ENCODE results near the gene DECR2. TPM values are rescaled to one million over a fixed set of nuclear protein-coding genes. Genes with fewer than 3 reads are reported as not detected.

The DECR2 gene, protein sequence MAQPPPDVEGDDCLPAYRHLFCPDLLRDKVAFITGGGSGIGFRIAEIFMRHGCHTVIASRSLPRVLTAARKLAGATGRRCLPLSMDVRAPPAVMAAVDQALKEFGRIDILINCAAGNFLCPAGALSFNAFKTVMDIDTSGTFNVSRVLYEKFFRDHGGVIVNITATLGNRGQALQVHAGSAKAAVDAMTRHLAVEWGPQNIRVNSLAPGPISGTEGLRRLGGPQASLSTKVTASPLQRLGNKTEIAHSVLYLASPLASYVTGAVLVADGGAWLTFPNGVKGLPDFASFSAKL
- total RNA-seq, result 10 to 100 TPM; 12.0 to 12.7 TPM

DNA sequence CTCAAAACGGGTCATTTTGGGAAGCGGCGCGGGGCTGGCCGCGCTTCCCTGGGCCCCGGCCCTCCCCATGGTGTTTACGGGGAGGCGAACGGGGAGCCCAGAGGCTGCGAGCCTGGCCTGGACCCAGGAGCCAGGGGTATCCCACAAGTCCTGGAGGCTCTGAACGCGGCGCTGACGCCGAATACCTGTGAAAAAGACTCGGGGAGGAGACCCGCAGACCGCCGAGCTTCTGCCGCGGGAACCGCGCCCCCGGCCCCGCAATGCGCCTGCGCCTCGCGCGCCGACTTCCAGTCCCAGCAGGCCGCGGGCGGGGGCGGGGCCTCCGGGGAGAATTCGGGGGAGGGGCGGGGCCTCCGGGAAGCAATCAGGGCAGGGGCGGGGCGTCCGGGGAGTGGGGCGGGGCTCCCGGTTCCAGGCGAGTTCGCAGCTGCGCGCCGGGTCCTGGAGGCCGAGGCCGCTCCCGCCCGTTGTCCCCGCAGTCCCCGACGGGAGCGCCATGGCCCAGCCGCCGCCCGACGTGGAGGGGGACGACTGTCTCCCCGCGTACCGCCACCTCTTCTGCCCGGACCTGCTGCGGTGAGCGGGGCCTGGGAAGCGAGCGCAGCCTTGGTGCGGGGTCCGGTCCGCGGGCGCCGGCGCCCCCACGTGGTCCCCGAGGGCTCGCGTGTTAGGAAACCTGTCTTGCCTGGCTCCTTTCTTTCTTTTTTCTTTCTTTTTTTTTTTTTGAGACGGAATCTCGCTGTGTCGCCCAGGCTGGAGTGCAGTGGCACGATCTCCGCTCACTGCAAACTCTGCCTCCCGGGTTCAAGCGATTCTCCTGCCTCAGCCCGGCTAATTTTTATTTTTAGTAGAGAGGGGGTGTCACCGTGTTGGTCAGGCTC is at the start of gene DECR2:
TSS of gene DECR2 (plus strand) at position 418 of the 881 bp plus-strand sequence. CDS start at position 497, 79 bp downstream.
- Mint-ChIP-seq H3K9me3 (no peaks in the 10 kb centered on the region), H3K4me1 (peaks cover 5% of the 10 kb centered on the region), H3K27me3 (no peaks in the 10 kb centered on the region), H3K4me3 (peak within 1 kb of the TSS; percentile 75), H3K27ac (peak within 1 kb of the TSS; percentile 20), H3K36me3 (ENCODE audit: low read depth) (no peaks in the 10 kb centered on the region)
- peak; percentile 89 for ATAC-seq (replicated peaks)

DNA sequence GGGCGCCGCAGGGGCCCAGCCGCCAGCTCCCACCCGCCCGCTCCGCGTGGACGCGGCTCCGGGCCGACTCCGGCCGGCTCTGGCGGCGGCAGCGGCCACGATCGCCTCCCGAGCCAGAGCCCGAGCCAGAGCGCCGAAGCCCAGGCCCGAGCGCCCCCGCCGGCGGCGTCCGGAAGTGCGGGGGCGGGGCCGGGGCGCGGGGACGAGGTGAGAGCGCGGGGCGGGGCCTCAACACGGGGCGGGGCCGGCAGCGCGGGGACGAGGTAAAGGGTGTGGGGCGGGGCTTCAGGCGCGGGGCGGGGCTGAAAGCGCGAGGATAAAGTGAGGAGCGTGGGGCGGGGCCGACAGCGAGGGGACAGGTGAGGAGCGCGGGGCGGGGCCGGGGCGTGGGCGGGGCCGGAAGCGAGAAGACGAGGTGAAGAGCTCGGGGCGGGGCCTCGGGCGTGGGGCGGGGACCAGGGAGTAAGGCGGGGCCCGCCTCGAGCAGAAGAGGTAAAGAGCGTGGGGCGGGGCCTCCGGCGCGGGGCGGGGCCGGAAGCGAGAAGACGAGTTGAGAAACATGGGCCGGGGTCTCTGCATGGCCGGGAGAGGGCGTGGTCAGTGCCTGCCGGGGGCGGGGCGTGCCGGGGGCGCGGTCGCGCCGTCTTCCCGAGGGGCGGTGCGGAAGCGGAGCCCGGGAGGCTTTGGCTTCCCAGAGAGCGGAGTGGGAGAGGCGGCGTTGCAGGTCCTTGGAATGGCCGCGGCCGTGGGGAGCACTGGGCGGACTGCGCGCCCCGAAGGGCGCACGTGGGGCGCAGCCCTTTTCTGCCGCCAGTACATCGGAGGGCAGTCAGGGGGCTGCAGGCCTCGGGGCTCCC is 48.9 kb upstream of the DECR2 start, which contains the start of gene AXIN1:
TSS of gene AXIN1 (minus strand) at position 177 of the 857 bp plus-strand sequence. CDS start 5,698 bp downstream, outside the sequence.
- Mint-ChIP-seq H3K27me3 (no peaks in the 10 kb centered on the region), H3K9me3 (no peaks in the 10 kb centered on the region), H3K36me3 (ENCODE audit: low read depth) (peaks cover 14% of the 10 kb centered on the region), H3K27ac (no peak within 1 kb of the TSS), H3K4me1 (peaks cover 16% of the 10 kb centered on the region), H3K4me3 (peak within 1 kb of the TSS; percentile 74)
- ATAC-seq (replicated peaks), result peak; percentile 83

DNA sequence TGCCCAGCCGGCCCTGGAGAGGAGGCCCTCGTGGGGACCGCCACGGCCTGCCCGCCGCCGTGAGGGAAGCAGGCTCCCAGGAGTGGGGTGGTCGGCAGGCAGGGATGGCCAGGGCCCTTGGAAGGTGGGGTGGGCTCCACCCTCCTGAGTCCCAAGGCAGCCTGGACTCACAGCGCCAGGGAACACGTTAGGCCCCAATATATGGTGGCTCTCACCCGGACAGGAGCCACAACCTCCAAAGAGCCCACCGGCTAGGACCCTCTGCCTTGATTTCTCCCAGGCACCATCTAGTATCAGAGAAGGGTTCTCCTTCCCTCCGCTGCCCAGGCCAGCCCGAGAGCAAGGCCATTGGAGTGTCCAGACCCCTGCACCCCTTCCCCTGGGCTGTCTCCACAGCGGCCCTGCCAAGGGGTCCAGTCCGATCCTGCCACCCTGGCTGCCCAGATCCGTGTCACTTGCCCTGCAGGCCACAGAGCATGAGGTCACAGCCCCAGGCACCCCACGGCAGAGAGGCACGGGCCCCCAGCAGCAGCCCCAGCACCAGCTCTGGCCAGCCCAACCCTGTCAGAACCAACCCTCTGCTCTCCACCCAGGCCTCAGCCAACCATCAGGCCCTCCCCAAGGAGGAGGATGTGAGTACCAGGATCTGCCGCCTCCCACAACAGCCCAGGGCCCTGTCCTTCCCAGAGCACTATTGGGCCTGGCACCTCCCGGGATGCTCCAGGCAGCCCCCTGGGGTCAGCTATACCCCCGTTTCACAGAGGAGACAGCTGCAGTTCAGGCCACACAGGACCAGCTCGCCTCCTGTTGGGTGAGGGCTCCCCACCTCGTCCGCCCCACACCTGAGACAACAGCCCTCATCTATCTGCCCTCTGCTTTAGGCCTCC is 48.0 kb upstream of the DECR2 start:
- H3K27me3 Mint-ChIP-seq, result no peaks in the 10 kb centered on the region
- H3K9me3 Mint-ChIP-seq, result no peaks in the 10 kb centered on the region
- peak overlapping the region; percentile 74 for H3K4me3 Mint-ChIP-seq
- H3K36me3 Mint-ChIP-seq (ENCODE audit: low read depth), result peaks cover 14% of the 10 kb centered on the region
- ATAC-seq (replicated peaks), result no peak
- H3K4me1 Mint-ChIP-seq, result peaks cover 12% of the 10 kb centered on the region
- peak overlapping the region; percentile 38 for H3K27ac Mint-ChIP-seq

DNA sequence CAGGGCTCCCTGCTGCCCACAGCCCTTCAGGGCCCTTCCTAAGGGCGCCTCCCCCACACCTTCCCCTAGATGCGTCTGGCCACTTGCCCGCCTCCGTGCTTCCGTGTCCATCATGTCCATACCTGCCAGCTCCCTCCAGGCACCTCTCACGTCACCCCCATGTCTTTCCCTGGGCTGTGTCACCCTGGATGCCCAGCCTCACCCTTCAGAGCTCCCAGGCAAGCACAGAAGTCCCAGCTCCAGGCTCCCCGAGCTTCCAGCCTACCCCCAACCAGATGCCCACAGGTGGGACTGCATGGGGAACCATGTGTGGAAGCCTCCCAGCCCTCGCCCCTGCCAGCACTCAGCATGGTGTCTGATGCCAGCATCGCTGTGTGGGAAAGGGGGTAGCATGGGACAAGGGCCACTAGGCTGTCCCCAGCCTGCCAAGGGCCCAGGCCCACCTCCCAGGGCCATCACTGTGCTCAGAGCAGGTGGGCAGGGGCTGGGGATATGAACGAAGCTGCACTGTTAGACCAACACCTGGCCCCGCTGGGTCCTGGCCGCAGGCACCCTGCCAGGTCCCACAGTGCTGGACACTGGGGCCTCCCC is 47.3 kb upstream of the DECR2 start:
- H3K27me3 Mint-ChIP-seq, result no peaks in the 10 kb centered on the region
- peaks cover 12% of the 10 kb centered on the region for H3K4me1 Mint-ChIP-seq
- H3K36me3 Mint-ChIP-seq (ENCODE audit: low read depth), result peaks cover 14% of the 10 kb centered on the region
- H3K4me3 Mint-ChIP-seq, result peak overlapping the region; percentile 74
- H3K27ac Mint-ChIP-seq, result peak overlapping the region; percentile 38
- no peak for ATAC-seq (replicated peaks)
- H3K9me3 Mint-ChIP-seq, result no peaks in the 10 kb centered on the region

DNA sequence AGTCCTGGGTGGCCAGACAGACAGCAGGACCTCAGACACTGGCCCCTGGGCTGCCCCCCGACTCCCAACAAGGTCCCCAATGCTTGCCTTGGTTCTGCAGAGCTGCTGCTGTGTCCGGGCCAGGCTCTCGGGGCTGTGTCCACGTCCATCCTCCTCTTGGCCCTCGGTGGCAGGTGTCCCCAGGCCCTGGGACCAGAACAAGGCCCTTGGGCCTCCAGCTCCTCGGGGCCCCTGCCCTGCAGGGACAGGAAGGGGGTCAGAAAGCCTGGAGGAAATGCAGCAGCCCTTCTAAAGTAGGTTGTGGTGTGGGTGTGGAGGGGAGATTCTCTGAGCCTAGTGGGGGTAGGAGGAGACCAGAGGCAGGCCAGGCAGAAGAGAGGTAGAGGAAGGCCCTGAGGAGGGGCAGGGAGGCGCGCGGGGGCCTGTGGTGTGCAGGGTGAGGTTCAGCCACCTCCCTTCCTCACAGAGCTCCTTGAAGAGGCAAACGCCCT is 46.7 kb upstream of the DECR2 start:
- no peak for ATAC-seq (replicated peaks)
- H3K27ac Mint-ChIP-seq, result peak overlapping the region; percentile 81
- H3K9me3 Mint-ChIP-seq, result no peaks in the 10 kb centered on the region
- H3K36me3 Mint-ChIP-seq (ENCODE audit: low read depth), result peaks cover 10% of the 10 kb centered on the region
- H3K4me3 Mint-ChIP-seq, result peak overlapping the region; percentile 74
- no peaks in the 10 kb centered on the region for H3K27me3 Mint-ChIP-seq
- peaks cover 12% of the 10 kb centered on the region for H3K4me1 Mint-ChIP-seq

DNA sequence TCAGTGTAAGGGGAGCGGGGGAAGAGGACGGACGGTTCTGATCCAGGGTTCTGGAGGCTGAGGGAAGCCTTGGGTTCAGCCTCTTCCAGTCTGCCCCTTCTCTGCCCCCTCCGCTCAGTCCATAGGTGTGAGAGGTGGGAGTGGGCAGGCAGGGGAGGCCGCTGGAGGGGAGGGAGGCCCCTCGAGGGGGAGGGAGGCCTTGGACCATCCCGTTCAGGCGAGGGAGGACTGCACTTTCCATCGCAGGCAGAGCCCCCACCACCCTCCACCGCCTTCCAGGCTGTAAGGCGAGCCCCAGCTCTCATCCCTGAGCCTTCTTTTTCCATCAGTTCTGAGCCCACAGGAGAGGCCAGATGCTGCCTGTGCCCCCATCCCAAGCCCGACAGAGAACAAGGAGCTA is 44.9 kb upstream of the DECR2 start:
- Mint-ChIP-seq H3K9me3 (no peaks in the 10 kb centered on the region), H3K27me3 (no peaks in the 10 kb centered on the region), H3K4me1 (peaks cover 6% of the 10 kb centered on the region), H3K4me3 (no peak overlapping the region), H3K36me3 (ENCODE audit: low read depth) (no peaks in the 10 kb centered on the region), H3K27ac (peak overlapping the region; percentile 81)
- ATAC-seq (replicated peaks), result no peak

DNA sequence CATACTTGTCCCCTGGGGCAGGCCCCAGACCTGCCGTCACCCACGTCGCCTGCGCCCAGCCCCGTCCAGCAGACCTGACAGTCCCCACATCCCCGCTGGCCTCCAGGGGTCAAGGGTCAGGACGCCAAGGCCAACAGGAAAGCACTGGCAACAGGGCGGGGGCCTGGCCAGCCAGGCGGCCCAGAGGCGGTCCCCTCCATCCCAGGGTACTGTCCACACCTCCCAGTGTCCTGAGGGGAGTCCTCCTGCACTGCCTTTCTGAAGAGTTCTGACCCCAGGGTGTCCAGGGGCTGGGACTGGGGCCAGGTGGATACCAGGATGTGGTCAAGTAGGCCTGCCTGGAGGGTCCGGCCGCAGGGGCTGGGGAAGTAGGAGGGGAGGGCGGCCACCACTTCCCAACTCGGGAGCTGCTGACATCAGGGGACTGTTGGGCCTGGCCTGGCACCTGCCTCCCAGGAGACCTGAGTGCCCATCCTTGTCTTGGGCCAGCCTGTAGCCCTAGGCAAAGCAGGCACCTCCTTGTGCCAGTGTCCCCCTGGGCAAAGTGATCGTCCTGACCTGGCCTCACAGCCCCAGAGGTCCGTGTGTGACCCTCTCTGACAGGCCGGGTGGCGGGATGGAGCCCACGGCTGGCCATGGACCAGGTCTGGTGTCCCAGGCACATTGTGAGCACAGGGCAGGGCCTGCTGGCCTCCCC is 42.5 kb upstream of the DECR2 start:
- Mint-ChIP-seq H3K36me3 (ENCODE audit: low read depth) (no peaks in the 10 kb centered on the region), H3K27me3 (no peaks in the 10 kb centered on the region), H3K27ac (no peak overlapping the region), H3K4me1 (peaks cover 3% of the 10 kb centered on the region), H3K4me3 (no peak overlapping the region), H3K9me3 (no peaks in the 10 kb centered on the region)
- no peak for ATAC-seq (replicated peaks)

DNA sequence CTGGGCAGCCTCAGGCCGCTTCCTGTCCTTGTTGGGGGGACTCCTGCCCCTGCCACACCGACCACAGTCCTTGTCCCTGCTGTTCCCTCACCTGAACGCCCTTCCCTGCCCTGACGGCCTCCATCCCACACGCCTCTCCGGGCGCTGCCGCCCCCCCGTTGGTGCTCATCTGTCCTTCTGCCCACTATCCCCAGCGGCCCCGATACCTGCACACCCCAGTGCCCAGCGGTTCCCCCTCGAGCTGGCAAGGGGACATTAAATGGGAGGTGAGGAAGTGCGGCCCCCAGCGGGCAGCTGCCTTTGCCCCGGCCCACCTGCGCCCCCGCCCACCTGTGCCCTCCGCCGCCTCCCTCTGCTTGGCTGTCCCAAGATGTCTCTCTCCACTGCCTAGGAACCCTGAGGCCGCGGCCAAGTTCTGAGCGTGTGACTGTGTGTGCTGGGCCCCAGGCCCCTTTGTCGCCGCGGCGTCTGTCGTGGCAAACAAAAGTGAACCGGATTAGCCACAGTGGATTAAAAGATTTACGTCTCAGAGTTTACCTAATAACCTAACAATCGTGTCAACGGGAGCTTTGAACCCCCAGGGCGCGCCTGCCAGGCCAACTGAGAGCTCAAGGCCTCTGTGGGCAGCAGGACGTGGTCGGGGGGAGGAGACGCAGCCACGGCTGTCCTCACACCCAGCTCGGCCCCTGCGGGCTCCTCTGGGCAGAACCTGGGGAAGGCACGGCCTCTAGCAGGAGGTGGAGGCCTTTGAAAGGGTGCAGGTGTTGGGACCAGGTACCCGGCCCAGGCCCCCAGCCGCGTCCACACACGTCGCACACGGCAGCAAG is 41.6 kb upstream of the DECR2 start:
- Mint-ChIP-seq H3K27ac (no peak overlapping the region), H3K9me3 (no peaks in the 10 kb centered on the region), H3K27me3 (no peaks in the 10 kb centered on the region), H3K4me1 (no peaks in the 10 kb centered on the region), H3K36me3 (ENCODE audit: low read depth) (no peaks in the 10 kb centered on the region), H3K4me3 (no peak overlapping the region)
- no peak for ATAC-seq (replicated peaks)

DNA sequence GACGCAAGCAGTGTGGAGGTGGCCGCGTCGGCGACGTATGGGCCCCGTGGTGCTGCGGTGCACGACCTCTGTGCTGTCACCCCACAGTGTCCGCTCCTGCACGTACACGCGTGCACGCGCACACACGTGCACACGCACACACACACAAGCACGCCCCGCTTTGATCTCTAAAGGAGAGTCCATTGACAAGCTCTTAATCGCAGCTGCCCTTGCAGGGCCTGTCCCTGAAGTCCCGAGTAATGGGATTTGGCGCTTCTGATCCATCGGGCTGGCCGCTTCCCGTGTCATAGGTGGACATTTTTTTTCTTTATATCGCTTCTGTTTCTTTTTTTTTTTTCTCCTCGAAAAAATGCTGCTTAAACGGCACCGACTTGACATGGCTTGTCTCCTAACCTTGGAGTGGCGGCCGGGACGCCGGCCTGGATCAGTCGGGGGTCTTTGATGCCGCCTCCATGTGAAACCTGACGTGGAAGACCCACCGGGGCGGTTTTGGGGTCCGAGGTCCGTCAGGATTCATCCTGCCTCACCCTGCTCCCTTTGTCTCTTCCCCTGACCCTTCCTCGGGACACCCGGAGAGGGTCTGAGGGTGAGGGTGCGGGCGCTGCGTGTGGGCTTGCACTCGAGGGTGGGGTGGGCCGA is 40.9 kb upstream of the DECR2 start:
- Mint-ChIP-seq H3K27ac (no peak overlapping the region), H3K9me3 (no peaks in the 10 kb centered on the region), H3K4me3 (no peak overlapping the region), H3K4me1 (no peaks in the 10 kb centered on the region), H3K36me3 (ENCODE audit: low read depth) (no peaks in the 10 kb centered on the region), H3K27me3 (no peaks in the 10 kb centered on the region)
- ATAC-seq (replicated peaks), result no peak

DNA sequence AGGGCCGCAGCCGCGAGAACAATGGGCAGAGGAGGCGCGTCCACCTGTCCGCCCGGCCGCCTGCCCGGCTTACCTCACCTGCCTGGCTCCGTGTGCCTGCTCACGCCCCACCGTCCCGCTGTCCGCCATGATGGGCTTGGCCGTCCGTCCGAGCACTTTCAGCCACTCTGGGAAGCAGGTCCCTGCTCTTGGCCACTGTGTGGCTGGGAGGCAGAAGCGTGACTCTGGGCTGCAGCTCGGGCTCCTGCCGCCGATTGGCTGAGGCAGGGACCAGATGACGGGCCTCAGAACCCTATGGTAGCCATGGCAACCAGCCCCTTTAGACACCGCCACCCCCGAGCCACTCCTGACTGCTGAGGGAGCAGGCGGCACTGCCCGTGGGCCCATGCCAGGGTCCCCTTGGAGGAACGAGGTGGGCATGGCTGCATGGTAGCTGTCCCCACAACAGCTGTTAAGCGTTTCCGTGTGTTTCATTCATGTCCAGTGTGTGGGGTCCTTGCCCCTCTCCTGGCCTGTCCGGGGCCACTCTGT is 40.3 kb upstream of the DECR2 start:
- H3K27ac Mint-ChIP-seq, result no peak overlapping the region
- H3K4me1 Mint-ChIP-seq, result no peaks in the 10 kb centered on the region
- no peak overlapping the region for H3K4me3 Mint-ChIP-seq
- H3K9me3 Mint-ChIP-seq, result no peaks in the 10 kb centered on the region
- H3K27me3 Mint-ChIP-seq, result no peaks in the 10 kb centered on the region
- ATAC-seq (replicated peaks), result no peak
- H3K36me3 Mint-ChIP-seq (ENCODE audit: low read depth), result peaks cover under 1% of the 10 kb centered on the region

DNA sequence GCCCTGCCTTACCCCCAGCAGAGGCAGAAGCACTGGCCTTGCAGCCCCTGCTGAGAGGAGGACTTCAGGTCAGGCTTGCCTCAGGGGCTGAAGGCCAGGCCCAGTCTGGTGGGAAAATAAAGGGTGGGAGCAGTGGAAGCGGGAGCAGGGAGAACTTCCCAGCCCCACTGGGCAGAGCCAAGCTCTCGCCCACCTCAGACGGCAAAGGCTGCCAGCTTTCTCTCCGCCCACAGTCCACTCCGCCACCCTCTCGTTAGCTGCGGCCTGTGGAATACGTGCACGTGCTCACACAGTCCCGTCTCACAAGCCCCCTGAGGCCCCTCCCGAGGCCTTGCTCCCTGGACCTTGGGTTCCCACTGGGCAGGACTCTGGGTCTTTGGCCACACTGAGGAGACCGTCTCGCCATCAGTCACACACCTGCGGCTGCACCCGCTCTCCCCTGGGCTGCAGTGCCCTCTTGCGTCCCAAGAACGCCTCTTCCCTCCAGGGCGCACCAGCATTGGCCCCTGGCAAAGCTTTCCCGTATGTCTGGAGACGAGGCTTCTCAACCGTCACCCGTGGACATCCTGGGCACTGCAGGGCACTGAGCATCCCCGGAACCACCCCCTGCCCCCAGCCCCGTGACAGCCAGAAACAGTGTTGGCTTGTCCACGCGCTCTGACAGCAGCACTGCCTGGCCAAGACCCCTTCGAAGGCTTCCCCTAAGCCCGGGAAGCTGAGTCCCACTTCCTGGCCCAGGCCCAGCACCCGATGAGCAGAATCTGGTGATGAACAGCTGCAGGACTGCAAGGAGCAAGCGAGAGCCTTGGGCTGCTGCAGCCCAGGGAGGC is 39.6 kb upstream of the DECR2 start:
- H3K4me1 Mint-ChIP-seq, result no peaks in the 10 kb centered on the region
- no peak overlapping the region for H3K27ac Mint-ChIP-seq
- H3K27me3 Mint-ChIP-seq, result no peaks in the 10 kb centered on the region
- peaks cover 7% of the 10 kb centered on the region for H3K36me3 Mint-ChIP-seq (ENCODE audit: low read depth)
- H3K9me3 Mint-ChIP-seq, result no peaks in the 10 kb centered on the region
- ATAC-seq (replicated peaks), result peak; percentile 94
- peak overlapping the region; percentile 42 for H3K4me3 Mint-ChIP-seq
